ENCODE results near the gene IGFN1. TPM values are rescaled to one million over a fixed set of nuclear protein-coding genes. Genes with fewer than 3 reads are reported as not detected.

Gene IGFN1
- total RNA-seq, 1 experiment from 2014 or later = not detected

DNA sequence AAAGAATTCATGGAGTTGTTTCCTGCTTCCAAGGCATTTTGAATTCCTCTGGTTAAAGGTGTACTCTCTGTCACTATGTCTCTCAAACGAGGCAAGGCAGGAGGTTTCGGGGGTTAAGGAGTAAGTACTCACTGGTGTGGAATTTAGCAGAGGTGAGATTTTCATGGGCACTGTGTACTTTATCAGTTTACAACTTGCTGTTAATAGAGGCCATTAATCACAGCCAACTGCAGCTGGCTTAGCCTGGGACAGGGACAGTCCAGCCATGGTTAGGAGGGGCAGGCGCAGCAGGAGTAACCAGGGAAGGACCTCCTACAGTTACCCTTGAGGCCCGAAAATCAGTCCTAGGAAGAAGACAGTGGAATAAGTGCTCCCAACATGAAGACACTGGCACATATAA lies 18.3 kb upstream of the IGFN1 start:
- Mint-ChIP-seq H3K36me3 (ENCODE audit: insufficient read depth in 1 of 3, low read depth in 3 of 3) (no peaks in the 10 kb centered on the region), H3K27me3 (ENCODE audit: low read depth) (peaks cover 29% of the 10 kb centered on the region), H3K27ac (no peak overlapping the region), H3K4me1 (peaks cover 22 to 27% of the 10 kb centered on the region in 2 experiments), H3K4me3 (no peak overlapping the region), H3K9me3 (no peaks in the 10 kb centered on the region; a peak in 1 of 5 replicates)
- no peak overlapping the region for H4K8ac ChIP-seq (replicated peaks; ENCODE audit: insufficient read length, low read depth, low read length)
- H2BK15ac ChIP-seq (ENCODE audit: low read depth, low read length) = peak overlapping the region; percentile 74; the same call in 1 of the 2 replicates
- DNase-seq = no peak
- H4K5ac ChIP-seq (ENCODE audit: insufficient read length, low read depth, low read length) = no peak overlapping the region
- no peak overlapping the region for H2AFZ ChIP-seq (ENCODE audit: low read length)
- H3K4ac ChIP-seq (ENCODE audit: low read depth, low read length) = no peak overlapping the region
- H4K20me1 ChIP-seq (ENCODE audit: control insufficient read depth, insufficient read depth, insufficient read length) = no peaks in the 10 kb centered on the region
- no peak overlapping the region for H3K56ac ChIP-seq (ENCODE audit: insufficient read length, low read depth, low read length)
- H3K9ac ChIP-seq (ENCODE audit: extremely low read depth, insufficient read length, low read length) = no peak overlapping the region
- TF ChIP-seq, protein P1, sequence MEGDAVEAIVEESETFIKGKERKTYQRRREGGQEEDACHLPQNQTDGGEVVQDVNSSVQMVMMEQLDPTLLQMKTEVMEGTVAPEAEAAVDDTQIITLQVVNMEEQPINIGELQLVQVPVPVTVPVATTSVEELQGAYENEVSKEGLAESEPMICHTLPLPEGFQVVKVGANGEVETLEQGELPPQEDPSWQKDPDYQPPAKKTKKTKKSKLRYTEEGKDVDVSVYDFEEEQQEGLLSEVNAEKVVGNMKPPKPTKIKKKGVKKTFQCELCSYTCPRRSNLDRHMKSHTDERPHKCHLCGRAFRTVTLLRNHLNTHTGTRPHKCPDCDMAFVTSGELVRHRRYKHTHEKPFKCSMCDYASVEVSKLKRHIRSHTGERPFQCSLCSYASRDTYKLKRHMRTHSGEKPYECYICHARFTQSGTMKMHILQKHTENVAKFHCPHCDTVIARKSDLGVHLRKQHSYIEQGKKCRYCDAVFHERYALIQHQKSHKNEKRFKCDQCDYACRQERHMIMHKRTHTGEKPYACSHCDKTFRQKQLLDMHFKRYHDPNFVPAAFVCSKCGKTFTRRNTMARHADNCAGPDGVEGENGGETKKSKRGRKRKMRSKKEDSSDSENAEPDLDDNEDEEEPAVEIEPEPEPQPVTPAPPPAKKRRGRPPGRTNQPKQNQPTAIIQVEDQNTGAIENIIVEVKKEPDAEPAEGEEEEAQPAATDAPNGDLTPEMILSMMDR (conservative IDR thresholded peaks at IDR 0.05) = no peak
- H2BK20ac ChIP-seq (ENCODE audit: low read depth, low read length, poor library complexity, severe bottlenecking) = no peak overlapping the region
- no peak overlapping the region for H2BK120ac ChIP-seq (ENCODE audit: low read depth, low read length, poor library complexity, severe bottlenecking)
- H3K79me2 ChIP-seq (ENCODE audit: insufficient read depth, low read length) = no peaks in the 10 kb centered on the region
- no peak overlapping the region for H4K91ac ChIP-seq (ENCODE audit: insufficient read length, low read depth, low read length)
- no peak overlapping the region for H3K14ac ChIP-seq (ENCODE audit: insufficient read depth, low read length)
- no peak overlapping the region for H3K27ac ChIP-seq (ENCODE audit: insufficient read length, low read depth, low read length)
- no peaks in the 10 kb centered on the region for H3K9me3 ChIP-seq (ENCODE audit: control insufficient read depth, low read depth, low read length)
- H3K4me1 ChIP-seq (ENCODE audit: insufficient read depth, low read length) = no peaks in the 10 kb centered on the region
- WGBS (ENCODE audit: extremely low coverage, insufficient read length, low lambda C conversion rate) = no CpG with 5 or more reads among the region's 4 CpGs
- H3T11ph ChIP-seq (ENCODE audit: low read length) = no peak overlapping the region
- no peak overlapping the region for H2AK5ac ChIP-seq (ENCODE audit: insufficient read length, low read length)
- no peak overlapping the region for H3K18ac ChIP-seq (ENCODE audit: insufficient read length, low read depth, low read length)
- H2BK12ac ChIP-seq (ENCODE audit: insufficient read length, low read depth, low read length) = no peak overlapping the region
- H3K23ac ChIP-seq (ENCODE audit: insufficient read length, low read depth, low read length) = no peak overlapping the region
- no peak overlapping the region for H3K4me2 ChIP-seq (ENCODE audit: insufficient read depth, insufficient read length, low read length)
- no peaks in the 10 kb centered on the region for H3K79me1 ChIP-seq (ENCODE audit: insufficient read depth, low read depth, low read length, poor library complexity, severe bottlenecking)
- no peak overlapping the region for H2BK5ac ChIP-seq (ENCODE audit: insufficient read length, low read length)
- no peaks in the 10 kb centered on the region for H3K27me3 ChIP-seq (ENCODE audit: insufficient read depth, low read length)
- H3K23me2 ChIP-seq (ENCODE audit: insufficient read length, low read depth, low read length, poor library complexity, severe bottlenecking) = peaks cover 8% of the 10 kb centered on the region
